ENCODE measurements around the gene FAM229A. TPM values are rescaled to one million over a fixed set of nuclear protein-coding genes. Genes with fewer than 3 reads are reported as not detected.

FAM229A gene
- total RNA-seq, 1 experiment from 2014 or later, result 13.4 TPM

DNA sequence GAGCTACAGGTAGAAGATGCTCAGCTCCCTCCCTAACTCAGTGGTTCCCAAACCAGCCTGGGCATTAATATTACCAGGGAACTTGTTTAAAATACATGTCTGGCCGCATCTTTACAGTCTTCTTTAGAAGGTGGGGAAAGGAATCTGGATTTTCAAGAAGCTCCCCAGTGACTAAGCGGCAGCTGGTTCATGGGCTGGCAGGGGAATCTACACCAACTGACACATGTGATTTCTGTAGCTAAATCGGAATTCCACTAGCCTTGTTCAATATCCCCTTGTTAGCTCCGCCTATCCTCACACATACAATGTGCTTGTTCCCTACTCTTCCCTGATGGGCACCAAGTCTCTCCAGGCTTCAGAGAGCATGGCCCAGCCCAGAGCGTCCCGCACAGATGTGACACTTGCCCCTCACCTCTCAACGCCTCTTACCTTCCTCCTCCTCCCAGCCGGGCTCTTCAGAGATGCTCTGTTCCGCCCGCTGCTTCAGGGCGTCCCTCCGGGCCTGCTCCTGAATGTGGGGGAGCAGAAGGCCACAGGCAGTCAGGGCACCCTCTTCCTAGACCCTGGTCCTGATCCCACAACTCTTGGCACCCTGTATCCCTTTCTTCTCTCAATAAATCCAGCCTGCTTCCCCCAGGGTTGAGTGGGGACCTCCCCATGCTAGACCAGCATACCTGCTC, 15.4 kb upstream of the FAM229A start:
- peaks cover 93% of the 10 kb centered on the region for H3K36me3 Mint-ChIP-seq (ENCODE audit: insufficient read depth, unreplicated experiment)
- TF ChIP-seq, protein P1, sequence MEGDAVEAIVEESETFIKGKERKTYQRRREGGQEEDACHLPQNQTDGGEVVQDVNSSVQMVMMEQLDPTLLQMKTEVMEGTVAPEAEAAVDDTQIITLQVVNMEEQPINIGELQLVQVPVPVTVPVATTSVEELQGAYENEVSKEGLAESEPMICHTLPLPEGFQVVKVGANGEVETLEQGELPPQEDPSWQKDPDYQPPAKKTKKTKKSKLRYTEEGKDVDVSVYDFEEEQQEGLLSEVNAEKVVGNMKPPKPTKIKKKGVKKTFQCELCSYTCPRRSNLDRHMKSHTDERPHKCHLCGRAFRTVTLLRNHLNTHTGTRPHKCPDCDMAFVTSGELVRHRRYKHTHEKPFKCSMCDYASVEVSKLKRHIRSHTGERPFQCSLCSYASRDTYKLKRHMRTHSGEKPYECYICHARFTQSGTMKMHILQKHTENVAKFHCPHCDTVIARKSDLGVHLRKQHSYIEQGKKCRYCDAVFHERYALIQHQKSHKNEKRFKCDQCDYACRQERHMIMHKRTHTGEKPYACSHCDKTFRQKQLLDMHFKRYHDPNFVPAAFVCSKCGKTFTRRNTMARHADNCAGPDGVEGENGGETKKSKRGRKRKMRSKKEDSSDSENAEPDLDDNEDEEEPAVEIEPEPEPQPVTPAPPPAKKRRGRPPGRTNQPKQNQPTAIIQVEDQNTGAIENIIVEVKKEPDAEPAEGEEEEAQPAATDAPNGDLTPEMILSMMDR (IDR thresholded peaks at IDR 0.05; ENCODE audit: unreplicated experiment), result no peak
- POLR2A ChIA-PET, result interaction anchor here (1.1 to 2.9 kb wide), 2 partner anchors 10 to 16 kb away, joined by 3 to 10 read pairs; partner anchors contain the start of gene BSDC1

DNA sequence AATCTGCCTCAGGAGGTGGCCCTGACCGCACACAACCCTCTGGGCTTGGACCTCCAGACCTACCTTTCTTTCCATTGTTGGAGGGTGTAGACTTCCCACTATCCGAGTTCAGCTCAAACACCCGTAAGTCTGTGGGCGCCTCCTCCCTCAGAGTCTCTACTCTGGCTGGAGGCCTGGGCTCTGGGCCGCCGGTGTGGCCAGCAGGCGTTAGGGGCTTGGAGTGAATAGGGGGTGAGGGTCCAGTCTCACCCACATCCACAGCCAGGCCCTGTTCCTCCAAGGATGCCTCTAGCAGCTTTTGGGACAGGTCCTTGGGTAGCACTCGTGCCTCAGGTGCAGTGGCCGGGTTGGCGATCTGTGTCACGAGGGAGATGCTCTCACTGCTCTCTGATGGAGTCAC, 13.9 kb upstream of the FAM229A start:
- H3K27ac Mint-ChIP-seq (ENCODE audit: low read depth, unreplicated experiment), result no peak overlapping the region
- POLR2A ChIA-PET, result interaction anchor here (0.6 to 2.9 kb wide), 4 partner anchors 10 to 18 kb away, joined by 3 to 10 read pairs (median 3); partner anchors contain the start of gene BSDC1
- TF ChIP-seq, protein P1 (IDR thresholded peaks at IDR 0.05; ENCODE audit: unreplicated experiment), result no peak
- H3K9me3 Mint-ChIP-seq (ENCODE audit: unreplicated experiment), result no peaks in the 10 kb centered on the region
- H3K4me1 Mint-ChIP-seq (ENCODE audit: insufficient read depth, unreplicated experiment), result no peaks in the 10 kb centered on the region
- no TSS peak for BruUV-seq (replicated peaks)
- H3K27me3 Mint-ChIP-seq (ENCODE audit: insufficient read depth, unreplicated experiment), result no peaks in the 10 kb centered on the region
- CTCF ChIA-PET, result interaction anchor here (0.6 kb wide), 1 partner anchor 170 kb away, joined by 4 read pairs; no protein-coding TSS in a partner anchor
- DNase-seq (ENCODE audit: unreplicated experiment), result no peak
- intact Hi-C loops (cut with micrococcal nuclease), result no loop called here
- peaks cover 92% of the 10 kb centered on the region for H3K36me3 Mint-ChIP-seq (ENCODE audit: insufficient read depth, unreplicated experiment)
- no peak overlapping the region for H3K4me3 Mint-ChIP-seq (ENCODE audit: unreplicated experiment)

More for the DNA sequence above, 15.4 kb upstream of the FAM229A start:
- Mint-ChIP-seq H3K4me3 (ENCODE audit: unreplicated experiment) (no peak overlapping the region), H3K9me3 (ENCODE audit: unreplicated experiment) (no peaks in the 10 kb centered on the region), H3K27me3 (ENCODE audit: insufficient read depth, unreplicated experiment) (no peaks in the 10 kb centered on the region), H3K4me1 (ENCODE audit: insufficient read depth, unreplicated experiment) (no peaks in the 10 kb centered on the region), H3K27ac (ENCODE audit: low read depth, unreplicated experiment) (no peak overlapping the region)
- intact Hi-C loops (cut with micrococcal nuclease), result no loop called here
- no TSS peak for BruUV-seq (replicated peaks)
- no peak for DNase-seq (ENCODE audit: unreplicated experiment)
- CTCF ChIA-PET, result no interaction called here

DNA sequence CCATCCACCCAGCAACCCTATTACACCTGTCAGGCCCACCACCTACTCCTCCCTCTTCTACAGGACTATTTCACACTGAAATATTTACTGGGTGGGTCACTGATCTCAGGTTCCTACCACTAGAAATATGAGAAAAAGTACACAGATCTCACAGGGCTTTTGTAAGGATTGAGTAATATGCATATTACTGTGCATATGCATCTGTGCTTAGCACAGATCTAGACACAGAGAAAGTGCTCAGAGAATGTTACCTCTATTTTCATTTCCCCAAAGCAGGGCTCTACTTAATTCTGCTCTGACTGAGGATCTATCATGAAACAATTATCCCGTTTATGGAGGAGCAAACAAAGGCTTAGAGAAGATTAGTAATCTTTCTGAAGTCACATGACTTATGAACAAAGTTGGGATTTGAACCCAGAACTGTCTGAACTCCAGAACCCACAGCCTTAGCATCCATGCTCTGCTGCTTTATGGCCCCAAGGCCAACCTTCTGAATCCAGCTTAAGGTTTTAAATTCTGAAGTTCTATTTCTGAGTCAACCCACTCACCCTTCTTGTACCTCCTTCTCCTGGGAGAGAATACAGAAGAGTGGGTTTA, 11.8 kb upstream of the FAM229A start:
- no TSS peak for BruUV-seq (replicated peaks)
- intact Hi-C loops (cut with micrococcal nuclease), result no loop called here
- H3K9me3 Mint-ChIP-seq (ENCODE audit: unreplicated experiment), result no peaks in the 10 kb centered on the region
- H3K4me1 Mint-ChIP-seq (ENCODE audit: insufficient read depth, unreplicated experiment), result no peaks in the 10 kb centered on the region
- no peaks in the 10 kb centered on the region for H3K27me3 Mint-ChIP-seq (ENCODE audit: insufficient read depth, unreplicated experiment)
- TF ChIP-seq, protein P1 (IDR thresholded peaks at IDR 0.05; ENCODE audit: unreplicated experiment), result no peak
- H3K36me3 Mint-ChIP-seq (ENCODE audit: insufficient read depth, unreplicated experiment), result peaks cover 86% of the 10 kb centered on the region
- no peak overlapping the region for H3K4me3 Mint-ChIP-seq (ENCODE audit: unreplicated experiment)
- no peak for DNase-seq (ENCODE audit: unreplicated experiment)
- H3K27ac Mint-ChIP-seq (ENCODE audit: low read depth, unreplicated experiment), result peak overlapping the region; percentile 21
- ChIA-PET POLR2A (no interaction called here), CTCF (interaction anchor here (1.0 kb wide), 1 partner anchor 11 kb away, joined by 4 read pairs; no protein-coding TSS in a partner anchor)

DNA sequence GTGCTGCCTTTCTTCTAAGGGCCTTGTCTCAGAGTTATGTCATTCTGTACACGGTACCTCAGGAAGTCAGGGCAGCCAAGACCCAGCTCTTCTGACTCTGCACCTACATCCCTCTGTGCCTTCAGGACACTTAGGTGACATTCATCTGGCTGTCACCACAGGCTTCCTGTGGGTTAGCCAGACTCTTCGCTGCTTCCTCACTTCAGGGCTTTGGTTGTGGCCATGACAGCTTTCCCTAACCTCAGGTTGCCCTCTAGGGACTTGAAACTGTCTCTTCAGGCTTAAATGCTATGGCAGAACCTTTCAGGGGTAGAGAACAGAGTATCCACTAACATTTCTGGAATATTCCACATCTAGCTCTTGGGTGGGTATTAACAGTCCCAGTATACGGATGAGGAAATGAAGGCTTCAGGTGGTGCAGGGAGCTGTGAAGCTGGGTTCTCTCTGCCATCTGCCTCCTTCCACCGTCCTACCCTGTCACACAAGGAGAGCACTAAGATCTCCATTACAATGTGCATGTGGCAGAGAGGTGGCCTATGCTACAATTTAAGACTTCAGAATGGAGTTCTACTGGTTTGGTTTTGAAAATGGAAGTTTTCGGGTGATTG, 10.0 kb upstream of the FAM229A start:
- ChIA-PET POLR2A (no interaction called here), CTCF (interaction anchor here (0.5 kb wide), 1 partner anchor 10 kb away, joined by 5 read pairs; no protein-coding TSS in a partner anchor)
- no peaks in the 10 kb centered on the region for H3K4me1 Mint-ChIP-seq (ENCODE audit: insufficient read depth, unreplicated experiment)
- DNase-seq (ENCODE audit: unreplicated experiment), result no peak
- intact Hi-C loops (cut with micrococcal nuclease), result no loop called here
- H3K27ac Mint-ChIP-seq (ENCODE audit: low read depth, unreplicated experiment), result peak overlapping the region; percentile 21
- peaks cover 89% of the 10 kb centered on the region for H3K36me3 Mint-ChIP-seq (ENCODE audit: insufficient read depth, unreplicated experiment)
- H3K4me3 Mint-ChIP-seq (ENCODE audit: unreplicated experiment), result no peak overlapping the region
- H3K27me3 Mint-ChIP-seq (ENCODE audit: insufficient read depth, unreplicated experiment), result no peaks in the 10 kb centered on the region
- no peaks in the 10 kb centered on the region for H3K9me3 Mint-ChIP-seq (ENCODE audit: unreplicated experiment)
- BruUV-seq (replicated peaks), result no TSS peak
- TF ChIP-seq, protein P1 (IDR thresholded peaks at IDR 0.05; ENCODE audit: unreplicated experiment), result no peak

Data from MCF 10A (cell line).